GM21723 (cell line): ENCODE data around the gene TRPM2.
"Not testable (repeated sequence)": the region's sequence is repeated elsewhere in the genome, so short reads cannot be mapped to it uniquely, and the experiment has no call there.

Source experiments
- ATAC-seq: cut with Tn5 transposase; IDR thresholded peaks from one replicate; pipeline ENCODE4 v1.9.1; 2021; ENCODE audit warnings: mild to moderate bottlenecking, moderate library complexity; ENCODE audit not compliant: unreplicated experiment

TRPM2 gene

DNA sequence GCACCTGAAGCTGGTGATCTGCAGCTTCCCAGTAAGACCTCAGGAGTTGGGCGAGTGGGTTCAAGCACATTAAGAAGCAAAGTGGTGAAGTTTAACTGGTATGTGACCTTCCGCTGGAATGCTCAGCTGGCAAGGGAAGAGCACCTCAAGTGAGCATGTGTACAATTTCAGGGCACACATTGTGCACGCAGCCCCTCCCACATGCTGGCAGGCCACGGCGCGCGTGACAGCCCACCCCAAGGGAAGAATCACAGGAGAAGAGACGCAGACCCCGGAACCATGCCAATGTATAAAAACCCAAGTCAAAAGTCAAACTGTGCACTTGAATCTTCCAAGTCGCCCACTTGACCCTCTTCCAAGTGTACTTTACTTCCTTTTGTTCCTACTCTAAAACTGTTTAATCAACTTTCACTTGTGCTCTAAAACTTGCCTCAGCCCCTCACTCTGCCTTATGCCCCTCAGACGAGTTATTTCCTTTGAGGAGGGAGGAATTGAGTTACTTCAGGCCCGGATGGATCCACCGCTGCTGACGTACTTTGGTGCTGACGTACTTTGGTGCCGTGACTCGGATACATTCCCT is 121.9 kb downstream of the TRPM2 start:
- no peak for ATAC-seq

DNA sequence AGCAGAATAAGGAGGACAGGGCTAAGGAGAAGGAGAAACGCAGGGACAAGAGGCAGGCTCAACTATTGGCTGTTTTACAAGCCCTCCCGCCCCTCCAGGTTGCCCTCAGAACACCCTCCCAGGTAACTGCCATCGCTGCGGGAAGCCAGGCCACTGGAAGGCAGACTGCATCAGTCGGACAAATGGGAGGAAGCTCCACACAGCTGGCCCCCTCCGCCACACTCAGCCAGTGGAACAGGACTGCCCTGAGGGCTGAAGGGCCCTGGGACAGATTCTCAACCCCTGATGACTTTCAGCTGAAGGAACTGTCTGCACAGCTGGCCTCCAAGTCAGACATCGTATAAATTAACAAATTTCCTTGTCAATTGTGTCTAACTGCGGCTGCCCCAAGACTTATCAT is 123.7 kb downstream of the TRPM2 start:
- ATAC-seq = no peak

DNA sequence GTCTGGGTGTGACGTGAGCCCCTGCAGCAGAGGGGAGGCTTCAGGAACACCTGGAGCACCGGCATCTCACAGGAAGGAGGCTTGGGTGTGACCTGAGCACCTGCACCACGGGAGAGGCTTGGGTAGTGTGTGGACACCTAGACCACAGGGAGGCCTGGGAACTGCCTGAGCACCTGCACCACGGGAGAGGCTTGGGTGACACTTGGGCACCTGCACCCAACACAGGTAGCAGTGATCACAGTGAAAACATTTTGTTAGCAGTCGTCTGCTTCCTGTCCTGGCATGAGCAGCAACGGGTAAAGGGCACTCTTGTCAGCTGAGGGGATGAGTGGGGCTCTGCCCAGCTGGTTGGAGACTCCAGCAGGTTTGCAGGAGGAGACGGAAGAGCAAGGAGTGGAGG is 124.3 kb downstream of the TRPM2 start:
- ATAC-seq = no peak

DNA sequence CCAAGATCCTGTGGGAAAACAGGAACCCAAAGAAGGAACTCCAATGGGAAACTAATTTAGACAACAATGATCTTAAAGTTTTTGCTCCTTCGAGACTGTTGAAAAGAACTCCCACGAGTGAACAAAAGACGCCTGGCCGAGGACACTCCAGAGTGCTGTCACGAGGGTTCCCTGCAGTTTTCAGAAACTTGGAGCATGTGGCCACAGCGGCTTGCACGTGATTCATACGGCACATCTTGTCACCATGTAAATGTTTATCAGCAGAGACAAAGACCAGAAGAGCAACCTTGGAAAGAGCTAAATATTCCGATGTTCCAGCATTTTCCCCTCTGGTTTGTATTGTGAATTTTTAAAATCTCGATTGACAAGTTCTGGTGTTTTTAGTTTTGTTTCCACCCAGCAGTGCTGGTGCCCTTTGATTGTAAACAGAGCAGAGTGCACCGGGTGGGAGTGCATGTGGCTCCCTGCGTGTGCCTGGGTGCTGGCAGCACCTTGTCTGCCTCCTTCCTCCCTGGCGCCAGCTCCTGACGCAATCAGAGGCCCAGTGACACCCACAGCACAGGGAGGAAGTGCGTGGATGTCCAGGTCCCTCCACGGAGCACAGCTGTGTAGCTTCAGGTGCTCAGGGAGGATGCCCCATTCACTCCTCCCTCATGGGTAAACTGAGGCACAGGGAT is 124.8 kb downstream of the TRPM2 start:
- ATAC-seq = no peak

DNA sequence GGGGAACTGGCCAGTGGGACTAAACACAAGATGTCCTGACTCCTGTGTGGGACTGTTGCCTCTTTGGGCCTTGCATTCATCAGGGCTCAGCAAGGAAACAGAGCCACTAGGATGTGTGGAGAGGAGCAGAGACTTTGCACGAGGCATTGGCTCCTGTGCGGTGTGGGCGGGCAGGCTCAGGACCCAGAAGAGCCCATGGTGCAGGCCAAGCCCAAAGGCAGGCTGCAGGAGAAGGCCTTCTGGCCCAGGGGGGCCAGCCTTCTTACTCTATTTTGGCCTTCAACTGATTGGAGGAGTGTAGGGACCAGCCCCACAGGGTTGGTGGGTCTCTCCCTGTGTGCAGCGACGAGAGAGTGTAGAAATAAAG is 125.4 kb downstream of the TRPM2 start:
- no peak for ATAC-seq

DNA sequence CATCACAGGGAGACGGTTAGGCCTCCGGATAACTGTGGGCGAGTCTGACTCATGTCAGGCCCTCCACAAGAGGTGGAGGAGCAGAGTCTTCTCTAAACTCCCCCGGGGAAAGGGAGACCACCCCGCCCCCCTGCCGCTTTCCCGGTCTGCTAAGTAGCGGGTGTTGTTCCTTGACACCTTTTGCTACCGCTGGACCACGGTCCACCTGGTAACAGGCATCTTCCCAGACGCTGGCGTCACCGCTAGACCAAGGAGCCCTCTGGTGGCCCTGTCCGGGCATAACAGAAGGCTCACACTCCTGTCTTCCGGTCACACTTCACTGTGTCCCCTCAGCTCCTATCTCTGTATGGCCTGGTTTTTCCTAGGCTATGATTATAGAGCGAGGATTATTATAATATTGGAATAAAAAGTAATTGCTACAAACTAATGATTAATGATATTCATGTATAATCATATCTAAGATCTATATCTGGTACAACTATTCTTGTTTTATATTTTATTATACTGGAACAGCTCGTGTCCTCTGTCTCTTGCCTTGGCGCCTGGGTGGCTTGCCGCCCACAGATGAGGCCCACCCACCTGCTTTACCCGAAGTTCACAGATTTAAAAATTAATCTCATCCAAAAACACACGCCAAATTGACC is 126.3 kb downstream of the TRPM2 start:
- not testable (repeated sequence) for ATAC-seq

DNA sequence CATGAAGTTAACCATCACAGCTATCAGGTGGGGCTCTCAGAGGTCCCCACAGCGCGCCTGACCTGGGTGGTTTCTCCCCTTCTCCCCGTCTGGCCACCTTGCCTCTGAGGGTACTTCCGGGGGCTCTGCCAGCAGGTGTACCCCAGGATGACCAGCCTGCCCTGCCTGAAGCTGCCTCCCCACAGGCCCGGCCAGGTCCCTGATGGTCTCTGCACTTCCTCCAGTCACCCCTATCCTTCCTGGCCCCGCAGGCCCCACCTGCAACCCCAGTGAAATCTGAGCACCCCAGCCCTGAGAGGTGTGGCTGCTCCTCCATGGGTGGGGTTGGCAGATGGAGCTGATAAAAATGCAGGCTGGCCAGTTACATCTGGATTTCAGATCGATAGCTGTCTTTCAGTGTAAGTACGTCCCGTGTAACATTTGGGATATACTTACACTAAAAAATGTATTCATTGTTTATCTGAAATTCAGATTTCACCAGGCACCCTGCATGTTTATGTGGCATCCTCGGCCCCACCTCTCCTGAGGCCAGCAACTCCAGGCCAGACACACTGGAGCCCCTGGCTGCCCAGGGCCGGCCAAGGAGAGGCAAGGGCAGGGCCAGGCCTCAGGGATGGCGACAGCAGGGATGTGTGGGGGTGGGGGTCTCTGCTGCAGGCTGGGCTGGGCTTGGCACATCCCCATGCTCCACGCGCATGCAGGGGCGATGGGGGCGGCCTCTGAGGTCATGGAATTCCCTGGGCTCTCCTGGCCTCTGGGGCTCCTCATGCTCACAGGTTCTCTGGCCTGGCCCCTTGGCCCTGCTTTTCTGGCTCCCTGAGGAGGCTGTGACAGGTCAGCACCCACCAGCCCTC is 127.0 kb downstream of the TRPM2 start:
- ATAC-seq = no peak

DNA sequence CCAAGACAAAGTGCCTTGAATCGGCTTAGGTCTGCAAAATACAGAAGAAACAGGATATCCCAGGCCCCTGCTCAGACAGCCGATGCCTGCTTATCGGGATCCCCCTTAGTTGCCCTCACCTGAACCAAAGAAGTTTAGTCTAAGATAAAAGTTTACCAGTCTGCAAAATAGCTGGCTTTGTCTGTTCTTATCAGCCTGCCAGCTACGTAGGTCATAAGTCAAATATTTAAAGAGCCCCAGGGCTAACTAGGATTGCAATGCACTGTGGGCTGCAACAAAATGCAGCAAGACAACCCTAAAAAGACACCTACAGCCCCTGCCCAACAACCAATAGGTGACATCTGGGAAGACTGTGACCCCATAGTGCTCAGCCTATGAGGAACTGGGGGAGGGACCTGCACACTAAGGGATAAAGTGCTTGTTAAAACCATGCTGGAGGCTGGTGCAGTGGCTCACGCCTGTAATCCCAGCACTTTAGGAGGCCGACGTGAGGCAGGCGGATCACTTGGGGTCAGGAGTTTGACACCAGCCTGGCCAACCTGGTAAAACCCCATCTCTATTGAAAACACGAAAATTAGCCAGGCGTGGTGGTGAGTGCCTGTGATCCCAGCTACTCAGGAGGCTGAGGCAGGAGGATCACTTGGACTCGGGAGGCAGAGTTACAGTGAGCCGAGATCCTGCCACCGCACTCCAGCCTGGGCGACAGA is 129.3 kb downstream of the TRPM2 start:
- no peak for ATAC-seq

DNA sequence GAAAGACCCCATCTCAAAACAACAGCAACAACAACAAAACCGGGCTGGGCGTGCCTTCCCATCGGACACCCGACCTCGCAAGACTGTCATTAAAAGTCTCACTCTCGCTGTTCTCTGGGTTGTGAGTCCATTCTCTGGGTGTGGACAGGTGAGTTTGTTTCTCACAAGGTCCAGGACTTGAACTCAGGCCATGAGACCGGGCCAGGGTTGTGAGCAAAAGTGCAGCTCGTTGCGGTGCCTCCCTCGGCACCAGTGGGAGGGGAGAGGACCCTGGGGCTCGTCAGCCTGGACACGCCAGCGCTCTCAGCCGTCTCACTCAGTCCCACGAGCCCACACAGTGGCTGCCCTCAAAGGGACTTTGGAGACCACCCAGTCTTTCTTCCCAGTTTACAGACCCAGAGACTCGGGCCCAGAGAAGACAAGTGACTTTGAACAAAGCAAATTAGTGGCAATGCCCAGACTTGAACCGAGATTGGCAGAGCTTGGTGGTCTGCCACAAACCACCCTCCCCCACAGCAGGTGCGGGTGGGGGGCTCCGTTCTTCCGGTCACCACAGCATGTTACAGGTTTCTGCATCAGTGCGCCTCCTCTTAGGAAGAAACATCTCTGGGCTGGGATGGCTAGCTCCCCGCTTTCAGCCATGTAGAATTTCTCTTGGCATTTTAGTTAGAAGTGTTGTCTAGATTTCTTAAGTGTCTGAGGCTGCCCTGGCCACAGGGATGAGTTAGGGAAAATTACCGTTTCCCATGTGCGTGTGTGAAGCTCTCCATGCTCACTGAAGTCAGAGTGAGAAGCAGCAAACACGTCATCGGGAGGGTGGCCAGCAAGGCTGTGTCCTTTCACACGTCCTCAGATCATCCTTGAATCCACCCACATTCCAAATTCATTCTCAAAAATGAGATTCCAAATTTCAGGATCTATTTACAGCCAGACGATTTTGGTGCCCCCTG is 130.1 kb downstream of the TRPM2 start:
- no peak for ATAC-seq

DNA sequence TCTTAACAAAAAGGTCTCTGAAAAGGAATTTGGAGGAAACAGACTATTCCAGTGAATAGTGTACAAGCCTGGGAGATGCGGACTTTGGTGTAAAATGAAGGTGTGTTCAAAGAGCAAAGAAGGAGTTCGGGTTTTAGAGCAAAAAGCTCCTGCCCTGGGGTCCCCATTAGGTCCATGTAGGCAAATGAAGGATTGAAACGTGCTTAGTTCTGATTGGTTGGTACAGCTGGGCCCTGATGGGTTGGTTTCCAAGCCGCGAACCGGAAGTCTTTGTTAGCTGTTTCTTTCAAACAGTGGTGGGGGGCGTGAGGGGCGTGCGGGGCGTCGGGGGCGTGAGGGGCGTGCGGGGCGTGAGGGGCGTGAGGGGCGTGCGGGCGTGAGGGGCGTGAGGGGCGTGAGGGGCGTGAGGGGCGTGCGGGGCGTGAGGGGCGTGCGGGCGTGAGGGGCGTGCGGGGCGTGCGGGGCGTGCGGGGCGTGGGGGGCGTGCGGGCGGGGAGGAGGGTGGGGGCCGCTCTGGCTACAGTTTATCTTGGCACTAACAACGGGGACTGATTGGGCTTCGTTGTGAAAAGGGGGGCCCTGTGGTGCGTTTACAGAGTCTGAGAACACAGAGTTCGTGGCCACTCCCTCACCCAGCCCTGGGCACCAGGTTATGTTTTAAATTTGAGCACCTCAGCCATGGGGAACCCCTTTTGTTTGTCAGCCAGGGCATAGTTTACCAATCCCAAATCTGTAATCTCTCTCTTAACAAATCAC is 131.3 kb downstream of the TRPM2 start:
- ATAC-seq = no peak

DNA sequence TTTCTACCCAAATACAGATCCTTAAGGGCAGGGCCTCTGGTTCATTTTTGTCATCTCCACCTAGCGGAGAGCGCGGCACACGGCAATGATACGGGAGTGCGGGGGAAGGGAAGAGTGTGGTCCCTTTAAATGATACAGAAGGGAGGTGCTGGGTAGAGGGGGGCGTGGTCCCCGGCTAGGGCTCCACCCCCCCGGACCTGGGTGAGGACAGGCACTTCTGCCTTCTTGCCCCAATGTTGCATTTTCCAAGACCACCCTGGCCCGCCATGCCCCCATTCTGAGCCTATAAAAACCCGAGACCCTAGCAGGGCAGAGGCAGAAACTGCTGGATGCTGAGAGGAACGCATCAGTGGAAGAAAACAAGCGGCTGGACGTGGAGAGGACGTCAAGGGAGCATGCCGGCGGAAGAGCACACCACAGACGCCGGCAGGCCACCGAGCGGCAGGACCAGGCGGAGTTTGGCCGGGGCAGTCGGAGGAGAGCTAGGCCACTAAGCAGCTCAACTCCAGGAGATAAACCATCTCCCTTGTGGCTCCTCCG is 131.9 kb downstream of the TRPM2 start:
- ATAC-seq = no peak

DNA sequence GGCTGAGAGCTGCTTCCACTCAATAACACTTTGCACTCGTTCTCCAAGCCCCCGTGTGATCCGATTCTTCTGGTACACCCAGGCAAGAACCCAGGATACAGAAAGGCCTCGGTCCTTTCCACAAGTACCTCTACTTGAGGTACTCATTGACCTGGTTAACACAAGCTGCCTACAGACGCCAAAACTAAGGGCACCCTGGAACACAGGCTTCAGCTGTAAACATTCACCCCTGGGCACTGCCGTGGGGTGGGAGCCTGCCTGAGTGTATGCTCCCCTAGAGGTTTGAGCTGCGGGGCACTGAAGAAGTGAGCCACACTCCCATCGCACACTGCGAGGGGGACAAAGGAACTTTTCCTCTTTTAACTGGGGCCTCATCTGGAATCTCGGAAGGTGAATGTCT is 132.4 kb downstream of the TRPM2 start:
- no peak for ATAC-seq

DNA sequence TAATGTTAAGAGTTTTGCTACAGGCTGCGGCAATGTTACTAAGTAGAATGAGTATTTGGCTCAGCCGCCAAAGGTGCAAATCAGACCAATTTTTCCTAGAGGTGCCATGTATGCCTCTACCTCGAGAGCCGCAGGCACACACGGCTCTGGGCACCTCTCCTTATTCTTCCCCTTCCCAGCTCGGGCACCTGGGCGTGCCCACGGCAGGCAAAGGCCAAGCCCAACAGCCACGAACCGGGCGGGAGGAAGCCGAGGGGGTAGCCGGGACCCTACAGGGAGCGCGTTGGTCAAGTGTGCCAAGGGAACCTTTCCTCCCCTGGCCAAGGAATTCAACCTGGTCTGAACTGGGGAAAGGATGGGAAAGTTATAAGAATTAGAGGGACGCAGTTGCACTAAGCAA is 132.9 kb downstream of the TRPM2 start:
- ATAC-seq = no peak

DNA sequence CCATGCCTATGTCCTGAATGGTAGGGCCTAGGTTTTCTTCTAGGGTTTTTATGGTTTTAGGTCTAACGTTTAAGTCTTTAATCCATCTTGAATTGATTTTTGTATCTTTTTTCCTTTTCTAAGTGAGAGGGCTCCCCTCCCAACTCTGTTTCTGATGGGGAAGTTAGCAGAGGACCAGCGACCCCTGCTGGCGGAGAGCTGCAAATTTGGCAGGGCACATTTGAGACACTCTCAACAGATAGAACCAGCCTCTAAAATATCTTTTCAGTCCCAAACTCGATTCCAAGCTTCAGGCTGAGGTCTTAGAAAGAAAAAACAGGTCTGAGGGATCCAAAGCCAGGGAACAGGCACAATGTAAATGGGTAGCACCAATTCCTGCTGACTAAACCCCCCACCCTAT is 134.4 kb downstream of the TRPM2 start:
- ATAC-seq = no peak

DNA sequence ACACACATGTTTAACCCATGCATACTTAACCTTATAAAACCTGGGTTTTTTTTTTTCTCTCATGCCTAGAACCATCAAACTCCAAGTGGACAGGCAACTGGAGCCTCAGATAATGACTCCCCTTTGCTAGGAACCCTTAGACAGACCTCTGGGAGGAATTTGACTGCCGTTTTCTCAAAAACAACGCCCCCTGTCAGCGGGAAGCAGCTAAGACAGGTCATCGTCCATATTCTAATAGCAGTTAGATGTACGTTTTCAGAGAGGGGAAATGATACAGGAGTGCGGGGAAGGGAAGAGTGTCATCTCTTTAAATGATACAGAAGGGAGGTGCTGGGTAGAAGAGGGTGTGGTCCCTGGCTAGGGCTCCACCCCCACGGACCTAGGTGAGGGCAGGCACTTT is 136.5 kb downstream of the TRPM2 start:
- ATAC-seq = no peak

DNA sequence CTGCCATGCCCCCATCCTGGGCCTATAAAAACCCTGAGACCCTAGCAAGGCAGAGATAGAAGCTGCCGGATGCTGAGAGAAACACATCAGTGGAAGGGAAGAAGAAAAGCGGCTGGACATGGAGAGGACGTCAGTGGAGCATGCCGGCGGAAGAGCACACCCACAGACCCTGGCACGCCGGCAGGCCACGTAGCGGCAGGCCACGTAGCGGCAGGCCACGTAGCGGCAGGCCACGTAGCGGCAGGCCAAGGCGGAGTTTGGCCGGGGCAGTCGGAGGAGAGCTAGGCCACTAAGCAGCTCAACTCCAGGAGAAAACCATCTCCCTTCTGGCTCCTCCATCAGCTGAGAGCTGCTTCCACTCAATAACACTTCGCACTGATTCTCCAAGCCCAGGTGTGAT is 137.0 kb downstream of the TRPM2 start:
- no peak for ATAC-seq

DNA sequence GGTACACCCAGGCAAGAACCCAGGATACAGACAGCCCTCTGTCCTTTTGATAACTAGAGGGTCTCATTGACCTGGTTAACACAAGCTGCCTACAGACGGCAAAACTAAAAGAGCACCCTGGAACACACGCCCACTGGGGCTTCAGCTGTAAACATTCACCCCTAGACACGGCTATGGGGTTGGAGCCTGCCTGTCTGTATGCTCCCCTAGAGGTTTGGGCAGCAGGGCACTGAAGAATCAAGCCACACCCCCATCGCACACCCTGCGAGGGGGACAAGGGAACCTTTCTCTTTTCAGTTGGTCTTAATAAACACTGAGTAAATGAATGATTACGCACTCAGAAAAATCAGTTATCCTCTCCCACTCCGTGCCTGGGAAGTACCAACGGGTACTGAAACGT is 137.4 kb downstream of the TRPM2 start:
- no peak for ATAC-seq
